Measurements from ENCODE around the gene GJC2. TPM values are rescaled to one million over a fixed set of nuclear protein-coding genes. Genes with fewer than 3 reads are reported as not detected.

GJC2 gene
- polyA plus RNA-seq, 1 donor from 2014 or later: 2.3 TPM

- TF ChIP-seq MXI1 (conservative IDR thresholded peaks at IDR 0.05; ENCODE audit: poor library complexity, severe bottlenecking) (no peak), EP300 (conservative IDR thresholded peaks at IDR 0.05; ENCODE audit: poor library complexity, severe bottlenecking) (no peak), EZH2 (IDR thresholded peaks at IDR 0.05; ENCODE audit: borderline replicate concordance, insufficient read depth, low read length, poor library complexity, severe bottlenecking) (no peak), REST (IDR thresholded peaks at IDR 0.05; ENCODE audit: borderline replicate concordance) (no peak), RAD21 (conservative IDR thresholded peaks at IDR 0.05) (no peak), SMC3 (conservative IDR thresholded peaks at IDR 0.05; ENCODE audit: poor library complexity) (no peak), POLR2AphosphoS5 (IDR thresholded peaks at IDR 0.05) (no peak), CTCF (IDR thresholded peaks at IDR 0.05; ENCODE audit: poor library complexity, severe bottlenecking) (no peak), TAF1 (IDR thresholded peaks at IDR 0.05; ENCODE audit: low read depth) (no peak)
- no peak overlapping the region for H3K27ac ChIP-seq (ENCODE audit: low read length)
- H3K4me3 ChIP-seq (ENCODE audit: low read length): no peak overlapping the region
- no peak overlapping the region for H3K9ac ChIP-seq (ENCODE audit: low read length)
- no peaks in the 10 kb centered on the region for H3K9me2 ChIP-seq (ENCODE audit: insufficient read depth, low read length)
- H4K20me1 ChIP-seq (ENCODE audit: insufficient read depth): no peaks in the 10 kb centered on the region
- H3K79me2 ChIP-seq (replicated peaks; ENCODE audit: insufficient read depth, low read length): no peaks in the 10 kb centered on the region
- H3K27me3 ChIP-seq (ENCODE audit: insufficient read depth, low read depth, low read length): no peaks in the 10 kb centered on the region
- H3K4me2 ChIP-seq (ENCODE audit: low read length): no peak overlapping the region
- no peak overlapping the region for H2AFZ ChIP-seq (ENCODE audit: low read depth, low read length)
- H3F3A ChIP-seq (ENCODE audit: insufficient read depth, low read length, poor library complexity, severe bottlenecking): no peaks in the 10 kb centered on the region
- no peaks in the 10 kb centered on the region for H3K36me3 ChIP-seq (ENCODE audit: insufficient read depth, low read length)
- no peaks in the 10 kb centered on the region for H3K9me3 ChIP-seq (ENCODE audit: low read length)
These were observed 25.0 kb downstream of the GJC2 start for GRCh38 chr1:228174482-228175315.

- no peaks in the 10 kb centered on the region for H3K79me2 ChIP-seq (replicated peaks; ENCODE audit: insufficient read depth, low read length)
- H3K9me2 ChIP-seq (ENCODE audit: insufficient read depth, low read length): no peaks in the 10 kb centered on the region
- no peaks in the 10 kb centered on the region for H4K20me1 ChIP-seq (ENCODE audit: insufficient read depth)
- TF ChIP-seq RAD21 (conservative IDR thresholded peaks at IDR 0.05) (no peak), MXI1 (conservative IDR thresholded peaks at IDR 0.05; ENCODE audit: poor library complexity, severe bottlenecking) (no peak)
- no peaks in the 10 kb centered on the region for H3K27me3 ChIP-seq (ENCODE audit: insufficient read depth, low read depth, low read length)
- H3K9ac ChIP-seq (ENCODE audit: low read length): no peak overlapping the region
- H3K27ac ChIP-seq (ENCODE audit: low read length): no peak overlapping the region
- no peak overlapping the region for H3K4me2 ChIP-seq (ENCODE audit: low read length)
- H2AFZ ChIP-seq (ENCODE audit: low read depth, low read length): no peak overlapping the region
- H3K4me3 ChIP-seq (ENCODE audit: low read length): no peak overlapping the region
- no peaks in the 10 kb centered on the region for H3K9me3 ChIP-seq (ENCODE audit: low read length)
- no peaks in the 10 kb centered on the region for H3K36me3 ChIP-seq (ENCODE audit: insufficient read depth, low read length)
- H3F3A ChIP-seq (ENCODE audit: insufficient read depth, low read length, poor library complexity, severe bottlenecking): no peaks in the 10 kb centered on the region
These were observed 25.7 kb downstream of the GJC2 start for GRCh38 chr1:228175316-228176023.

All from neural cell (in vitro differentiated cells).